Measurements from ENCODE around the gene HECW1.

HECW1 gene

GRCh38 chr7:43479042-43479441 lies 366.6 kb downstream of the HECW1 start:
- Histone ChIP-seq H3K27me3 (ENCODE audit: insufficient read depth, low read depth, severe bottlenecking) (no peaks in the 10 kb centered on the region), H3K36me3 (no peaks in the 10 kb centered on the region), H3K4me3 (ENCODE audit: low read depth, low read length) (no peak overlapping the region), H3K9me3 (ENCODE audit: severe bottlenecking) (no peaks in the 10 kb centered on the region), H3K27ac (no peak overlapping the region)
- TF ChIP-seq, protein P1, sequence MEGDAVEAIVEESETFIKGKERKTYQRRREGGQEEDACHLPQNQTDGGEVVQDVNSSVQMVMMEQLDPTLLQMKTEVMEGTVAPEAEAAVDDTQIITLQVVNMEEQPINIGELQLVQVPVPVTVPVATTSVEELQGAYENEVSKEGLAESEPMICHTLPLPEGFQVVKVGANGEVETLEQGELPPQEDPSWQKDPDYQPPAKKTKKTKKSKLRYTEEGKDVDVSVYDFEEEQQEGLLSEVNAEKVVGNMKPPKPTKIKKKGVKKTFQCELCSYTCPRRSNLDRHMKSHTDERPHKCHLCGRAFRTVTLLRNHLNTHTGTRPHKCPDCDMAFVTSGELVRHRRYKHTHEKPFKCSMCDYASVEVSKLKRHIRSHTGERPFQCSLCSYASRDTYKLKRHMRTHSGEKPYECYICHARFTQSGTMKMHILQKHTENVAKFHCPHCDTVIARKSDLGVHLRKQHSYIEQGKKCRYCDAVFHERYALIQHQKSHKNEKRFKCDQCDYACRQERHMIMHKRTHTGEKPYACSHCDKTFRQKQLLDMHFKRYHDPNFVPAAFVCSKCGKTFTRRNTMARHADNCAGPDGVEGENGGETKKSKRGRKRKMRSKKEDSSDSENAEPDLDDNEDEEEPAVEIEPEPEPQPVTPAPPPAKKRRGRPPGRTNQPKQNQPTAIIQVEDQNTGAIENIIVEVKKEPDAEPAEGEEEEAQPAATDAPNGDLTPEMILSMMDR (IDR thresholded peaks at IDR 0.05; ENCODE audit: low read depth, low read length), result peak; percentile 13; the same call in 1 of the 2 replicates
- peak; percentile 15 for DNase-seq

- no peaks in the 10 kb centered on the region for H3K27me3 ChIP-seq (ENCODE audit: insufficient read depth, low read depth, severe bottlenecking)
- no peaks in the 10 kb centered on the region for H3K9me3 ChIP-seq (ENCODE audit: severe bottlenecking)
- TF ChIP-seq, protein P1 (IDR thresholded peaks at IDR 0.05; ENCODE audit: low read depth, low read length), result no peak
- no peak for DNase-seq
- H3K4me3 ChIP-seq (ENCODE audit: low read depth, low read length), result no peak overlapping the region
- no peaks in the 10 kb centered on the region for H3K36me3 ChIP-seq
- no peak overlapping the region for H3K27ac ChIP-seq
Measured at GRCh38 chr7:43479543-43479942, 367.1 kb downstream of the HECW1 start.

DNA sequence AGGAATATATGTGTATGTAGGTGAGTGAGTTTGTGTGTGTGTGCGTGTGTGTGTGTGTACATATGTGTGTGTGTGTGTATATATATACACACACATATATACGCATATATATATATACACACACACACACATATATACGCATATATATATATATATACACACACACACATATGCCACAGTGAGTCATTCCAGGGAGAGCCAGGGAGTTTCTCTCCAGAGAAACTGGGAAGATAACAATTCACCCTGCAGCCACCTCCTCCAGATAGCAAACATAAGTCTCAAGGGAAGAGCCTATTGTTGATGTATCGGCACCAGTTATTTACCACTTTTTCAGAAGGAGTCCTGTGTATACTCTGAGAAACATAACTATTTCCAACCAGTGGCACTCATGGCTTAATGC lies 368.1 kb downstream of the HECW1 start:
- Histone ChIP-seq H3K36me3 (no peaks in the 10 kb centered on the region), H3K9me3 (ENCODE audit: severe bottlenecking) (no peaks in the 10 kb centered on the region), H3K27me3 (ENCODE audit: insufficient read depth, low read depth, severe bottlenecking) (no peaks in the 10 kb centered on the region), H3K27ac (no peak overlapping the region), H3K4me3 (ENCODE audit: low read depth, low read length) (no peak overlapping the region)
- TF ChIP-seq, protein P1 (IDR thresholded peaks at IDR 0.05; ENCODE audit: low read depth, low read length), result no peak
- no peak for DNase-seq

DNA sequence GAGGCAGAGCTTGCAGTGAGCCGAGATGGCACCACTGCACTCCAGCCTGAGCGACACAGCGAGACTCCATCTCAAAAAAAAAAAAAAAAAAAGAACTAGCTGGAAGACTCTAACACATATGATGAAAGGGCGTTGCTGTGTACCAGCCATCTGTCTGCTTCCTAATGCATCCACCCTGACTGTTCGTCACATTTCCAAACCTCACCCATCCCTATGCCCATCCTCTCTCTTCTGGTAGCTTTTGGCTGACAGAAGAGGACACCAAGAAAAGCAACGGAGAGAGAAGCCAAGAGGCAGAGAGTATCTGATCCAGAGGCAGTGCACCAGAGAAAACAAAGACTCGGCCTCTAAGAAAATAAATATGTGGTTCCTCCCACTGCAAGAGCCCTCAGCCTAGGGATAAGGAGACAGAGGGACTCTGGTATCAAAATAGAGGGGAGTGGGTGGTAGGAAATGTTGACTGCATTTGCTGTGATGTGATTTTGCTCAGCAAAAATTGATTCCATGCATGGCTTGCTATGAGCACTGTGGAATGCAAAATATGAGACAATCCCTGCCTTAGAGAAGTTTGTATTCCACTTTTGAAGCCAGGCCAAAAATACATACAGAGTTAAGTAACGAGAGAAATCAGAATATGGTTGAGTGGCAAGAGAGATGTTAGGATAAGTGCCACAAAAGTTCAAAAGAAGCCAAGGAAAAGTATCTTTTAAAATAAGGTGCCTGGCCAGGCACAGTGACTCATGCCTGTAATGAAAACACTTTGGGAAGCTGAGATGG lies 369.6 kb downstream of the HECW1 start:
- no peak overlapping the region for H3K4me3 ChIP-seq (ENCODE audit: low read depth, low read length)
- DNase-seq, result no peak
- TF ChIP-seq, protein P1 (IDR thresholded peaks at IDR 0.05; ENCODE audit: low read depth, low read length), result no peak
- no peaks in the 10 kb centered on the region for H3K9me3 ChIP-seq (ENCODE audit: severe bottlenecking)
- H3K36me3 ChIP-seq, result no peaks in the 10 kb centered on the region
- no peaks in the 10 kb centered on the region for H3K27me3 ChIP-seq (ENCODE audit: insufficient read depth, low read depth, severe bottlenecking)
- H3K27ac ChIP-seq, result no peak overlapping the region

DNA sequence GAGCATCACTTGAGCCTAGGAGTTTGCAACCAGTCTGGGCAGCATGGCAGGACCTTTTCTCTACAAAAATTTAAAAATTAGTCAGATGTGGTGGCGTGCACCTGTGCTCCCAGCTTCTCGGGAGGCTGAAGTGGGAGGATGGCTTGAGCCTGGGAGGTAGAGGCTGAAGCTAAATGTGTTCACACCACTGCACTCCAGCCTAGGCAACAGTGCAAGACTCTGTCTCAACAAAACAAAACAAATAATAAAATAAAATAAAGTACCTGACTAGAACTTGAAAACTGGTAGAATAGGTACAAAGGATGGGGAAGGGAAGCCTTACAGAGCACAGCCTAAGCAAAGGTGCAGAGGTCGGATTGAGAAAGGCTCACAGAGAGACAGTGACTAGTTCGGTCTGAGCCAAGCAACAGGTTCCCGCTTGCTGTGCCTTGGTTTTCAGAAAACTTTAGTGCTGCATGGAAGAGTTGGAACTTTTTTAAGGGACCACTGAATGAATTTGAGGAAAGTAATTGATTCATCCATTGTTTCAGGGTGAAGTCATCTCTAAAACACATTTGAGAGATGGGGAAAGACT lies 370.3 kb downstream of the HECW1 start:
- Histone ChIP-seq H3K27me3 (ENCODE audit: insufficient read depth, low read depth, severe bottlenecking) (no peaks in the 10 kb centered on the region), H3K36me3 (no peaks in the 10 kb centered on the region), H3K9me3 (ENCODE audit: severe bottlenecking) (no peaks in the 10 kb centered on the region), H3K4me3 (ENCODE audit: low read depth, low read length) (no peak overlapping the region), H3K27ac (no peak overlapping the region)
- TF ChIP-seq, protein P1 (IDR thresholded peaks at IDR 0.05; ENCODE audit: low read depth, low read length), result no peak
- DNase-seq, result no peak
